Endothelial cell of umbilical vein (primary cell): ENCODE results near the gene HTT. TPM values are rescaled to one million over a fixed set of nuclear protein-coding genes. Genes with fewer than 3 reads are reported as not detected.

Source experiments
- BruUV-seq: library from RNA; stranded (reverse); fragments of 400-500 nt; replicated peaks from 2 replicates; lab custom pipeline; 2021; lab: Mats Ljungman, UMichigan
- CTCF ChIA-PET: fragments of 300-600, 350-600 bp; sonication (Branson Sonifier 250); formaldehyde crosslinking; loops from one replicate; lab custom pipeline; 2021; ENCODE audit warnings: antibody characterized with exemption, inconsistent platforms; lab: Charles Lee
- POLR2A ChIA-PET: fragments of 300-600, 350-600 bp; sonication (Branson Sonifier 250); formaldehyde crosslinking; loops from one replicate; lab custom pipeline; 2021; ENCODE audit warnings: antibody characterized with exemption, inconsistent platforms; lab: Charles Lee
- DNase-seq: peaks from one replicate; pipeline ENCODE4 v3.0.0-alpha.2; 2011; ENCODE audit warnings: low read depth, low spot score
- FAIRE-seq: peaks from 2 replicates; lab custom pipeline; 2011; peaks lifted over from hg19 to GRCh38; lab: Jason Lieb, UNC
- H2AFZ ChIP-seq: 2 replicates; pipeline ENCODE4 v1.6.0; 2012; ENCODE audit warnings: low read depth, low read length, control low read depth, inconsistent platforms
- H3K27ac ChIP-seq: 2 replicates; pipeline ENCODE4 v1.5.1; 2011; ENCODE audit warnings: low read depth, mild to moderate bottlenecking, control low read depth, low read length, moderate library complexity; ENCODE audit not compliant: insufficient read depth
- H3K27me3 ChIP-seq, 2 experiments: 2 replicates each; pipeline versions ENCODE4 v1.6.0 to v1.6.1; 2011; ENCODE audit warnings: low read length in 2 of 2, mixed read lengths in 1 of 2; ENCODE audit not compliant: control insufficient read depth in 2 of 2, insufficient read depth in 2 of 2
- H3K36me3 ChIP-seq, 2 experiments: 2 replicates in 1 of 2; 3 replicates in 1 of 2; pipeline ENCODE4 v1.5.1; 2011; ENCODE audit warnings: low read length in 2 of 2, mild to moderate bottlenecking in 1 of 2, moderate library complexity in 1 of 2; ENCODE audit not compliant: control insufficient read depth in 2 of 2, insufficient read depth in 2 of 2; ENCODE audit errors: extremely low read depth in 1 of 2
- H3K4me1 ChIP-seq: 3 replicates; pipeline ENCODE4 v1.5.1; 2011; ENCODE audit warnings: mild to moderate bottlenecking, low read length; ENCODE audit not compliant: control insufficient read depth, insufficient read depth; ENCODE audit errors: extremely low read depth
- H3K4me2 ChIP-seq: 2 replicates; pipeline ENCODE4 v1.6.1; 2011; ENCODE audit warnings: low read length, control low read depth, mixed read lengths; ENCODE audit not compliant: insufficient read depth
- H3K4me3 ChIP-seq, 3 experiments: fragments of 200-600 bp in 1 of 3; sonication (generic), shearing (Covaris generic) in 1 of 3; replicated peaks in 1 of 3; 2 replicates each; pipeline ENCODE4 v1.5.1; 2011 to 2016; ENCODE audit warnings: control low read depth in 3 of 3, low read length in 3 of 3, mild to moderate bottlenecking in 2 of 3, inconsistent platforms in 1 of 3, low read depth in 1 of 3, moderate library complexity in 1 of 3; ENCODE audit not compliant: insufficient read depth in 1 of 3
- H3K79me2 ChIP-seq: 2 replicates; pipeline ENCODE4 v1.6.0; 2012; ENCODE audit warnings: low read length, inconsistent platforms; ENCODE audit not compliant: control insufficient read depth, insufficient read depth
- H3K9ac ChIP-seq: replicated peaks from 2 replicates; pipeline ENCODE3; 2011; ENCODE audit warnings: low read length, control low read depth; ENCODE audit not compliant: insufficient read depth; ENCODE audit errors: extremely low read depth
- H3K9me1 ChIP-seq: replicated peaks from 3 replicates; pipeline ENCODE4 v1.6.0; 2011; ENCODE audit warnings: mild to moderate bottlenecking, low read length; ENCODE audit not compliant: control insufficient read depth, insufficient read depth; ENCODE audit errors: extremely low read depth
- H3K9me3 ChIP-seq: replicated peaks from 2 replicates; pipeline ENCODE4 v1.5.1; 2012; ENCODE audit warnings: low read length, inconsistent platforms; ENCODE audit not compliant: control insufficient read depth, insufficient read depth
- H4K20me1 ChIP-seq: replicated peaks from 2 replicates; pipeline ENCODE3; 2011; ENCODE audit warnings: mild to moderate bottlenecking, low read length; ENCODE audit not compliant: control insufficient read depth, insufficient read depth; ENCODE audit errors: extremely low read depth
- CTCF ChIP-seq, 2 donors: IDR thresholded peaks; 1 replicate in 1 of 2; 2 replicates in 1 of 2; pipeline ENCODE4 v1.5.1; 2011; ENCODE audit warnings: low read length in 2 of 2, mild to moderate bottlenecking in 2 of 2, moderate library complexity in 2 of 2, control low read depth in 1 of 2, inconsistent platforms in 1 of 2, low read depth in 1 of 2; ENCODE audit not compliant: insufficient read depth in 1 of 2; ENCODE audit errors: extremely low read depth in 1 of 2
- EZH2 ChIP-seq: IDR thresholded peaks from 2 replicates; pipeline ENCODE4 v1.6.1; 2012; ENCODE audit warnings: borderline replicate concordance, low read depth, mild to moderate bottlenecking, moderate library complexity, low read length, inconsistent platforms; ENCODE audit not compliant: severe bottlenecking
- FOS ChIP-seq: IDR thresholded peaks from 2 replicates; pipeline ENCODE4 v1.6.1; 2011; ENCODE audit warnings: mild to moderate bottlenecking, low read length, moderate library complexity, borderline replicate concordance; ENCODE audit not compliant: insufficient read depth
- GATA2 ChIP-seq: IDR thresholded peaks from 2 replicates; pipeline ENCODE4 v1.7.0; 2011; ENCODE audit warnings: low read depth, mild to moderate bottlenecking, moderate library complexity, mixed read lengths, low read length; ENCODE audit not compliant: insufficient read length, insufficient read depth
- JUN ChIP-seq: IDR thresholded peaks from 2 replicates; pipeline ENCODE4 v1.6.1; 2011; ENCODE audit warnings: borderline replicate concordance, low read depth; ENCODE audit not compliant: insufficient read length, insufficient read depth
- MYC ChIP-seq: IDR thresholded peaks from one replicate; pipeline ENCODE4 v1.6.1; 2011; ENCODE audit warnings: mild to moderate bottlenecking, low read depth, low read length
- POLR2A ChIP-seq: IDR thresholded peaks from 2 replicates; pipeline ENCODE4 v1.6.1; 2012; ENCODE audit warnings: low read depth, mild to moderate bottlenecking, control low read depth, low read length
- POLR2AphosphoS5 ChIP-seq: IDR thresholded peaks from 2 replicates; pipeline ENCODE4 v1.6.1; 2012; ENCODE audit warnings: low read depth, mild to moderate bottlenecking, control low read depth, low read length, moderate library complexity; ENCODE audit not compliant: insufficient read depth
- dilution Hi-C: fragments of 300-500 bp; cut with MboI; formaldehyde crosslinking; loops from one replicate; pipeline ENCODE4 v1.15.0; 2019; ENCODE audit warnings: low sequenced_read_pairs; ENCODE audit not compliant: extremely low pct_ligation_motif_present
- intact Hi-C: fragments of 100-400 bp; cut with micrococcal nuclease; formaldehyde crosslinking; loops from one replicate; pipeline ENCODE4 v1.10.0; 2022
- polyA plus RNA-seq, 4 experiments: library from polyadenylated mRNA; depleted of rRNA in 3 of 4; stranded (reverse) in 3 of 4; unstranded in 1 of 4; fragments of >200 nt; gene quantifications; 2 replicates each; pipeline versions ENCODE4 v1.2.1 to v1.2.3, GENCODE V29; 2011 to 2012; ENCODE audit warnings: missing spikeins in 1 of 4
- total RNA-seq: library from RNA; stranded (reverse); gene quantifications from 2 replicates; pipeline ENCODE4 v1.2.3, GENCODE V29; 2021
- TF ChIP-seq, protein P1 (sequence below): IDR thresholded peaks from 2 replicates; pipeline ENCODE4 v1.6.1; 2011; ENCODE audit not compliant: insufficient read depth, insufficient read length

Gene HTT
- total and polyA plus RNA-seq, 2 donors (not counting 3 experiments of a cell fraction or from before 2014, with no cell fraction given), result 15.7 to 61.2 TPM

- no peak overlapping the region for H3K4me2 ChIP-seq
- H3K4me1 ChIP-seq, result no peaks in the 10 kb centered on the region
- H3K79me2 ChIP-seq, result no peaks in the 10 kb centered on the region
- no peak for DNase-seq
- ChIA-PET CTCF (no interaction called here), POLR2A (no interaction called here)
- no peak overlapping the region for H3K27ac ChIP-seq
- H3K4me3 ChIP-seq, result no peak overlapping the region
- FAIRE-seq, result no peak
- BruUV-seq, result no TSS peak
- H2AFZ ChIP-seq, result no peak overlapping the region
- no peaks in the 10 kb centered on the region for H4K20me1 ChIP-seq
- dilution Hi-C loops, result no loop called here
- H3K9ac ChIP-seq, result no peak overlapping the region
- H3K36me3 ChIP-seq, result no peaks in the 10 kb centered on the region
- no peaks in the 10 kb centered on the region for H3K27me3 ChIP-seq
- intact Hi-C loops, result no loop called here
- H3K9me1 ChIP-seq, result no peaks in the 10 kb centered on the region
- TF ChIP-seq EZH2, result no peak
- TF ChIP-seq MYC, result no peak
- no peak for TF ChIP-seq POLR2AphosphoS5
- no peak for TF ChIP-seq JUN
- no peak for TF ChIP-seq POLR2A
- no peak for TF ChIP-seq FOS
- TF ChIP-seq, protein P1, sequence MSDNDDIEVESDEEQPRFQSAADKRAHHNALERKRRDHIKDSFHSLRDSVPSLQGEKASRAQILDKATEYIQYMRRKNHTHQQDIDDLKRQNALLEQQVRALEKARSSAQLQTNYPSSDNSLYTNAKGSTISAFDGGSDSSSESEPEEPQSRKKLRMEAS, result no peak
- no peaks in the 10 kb centered on the region for H3K9me3 ChIP-seq
Measured at GRCh38 chr4:3253808-3254207, 179.3 kb downstream of the HTT start.

DNA sequence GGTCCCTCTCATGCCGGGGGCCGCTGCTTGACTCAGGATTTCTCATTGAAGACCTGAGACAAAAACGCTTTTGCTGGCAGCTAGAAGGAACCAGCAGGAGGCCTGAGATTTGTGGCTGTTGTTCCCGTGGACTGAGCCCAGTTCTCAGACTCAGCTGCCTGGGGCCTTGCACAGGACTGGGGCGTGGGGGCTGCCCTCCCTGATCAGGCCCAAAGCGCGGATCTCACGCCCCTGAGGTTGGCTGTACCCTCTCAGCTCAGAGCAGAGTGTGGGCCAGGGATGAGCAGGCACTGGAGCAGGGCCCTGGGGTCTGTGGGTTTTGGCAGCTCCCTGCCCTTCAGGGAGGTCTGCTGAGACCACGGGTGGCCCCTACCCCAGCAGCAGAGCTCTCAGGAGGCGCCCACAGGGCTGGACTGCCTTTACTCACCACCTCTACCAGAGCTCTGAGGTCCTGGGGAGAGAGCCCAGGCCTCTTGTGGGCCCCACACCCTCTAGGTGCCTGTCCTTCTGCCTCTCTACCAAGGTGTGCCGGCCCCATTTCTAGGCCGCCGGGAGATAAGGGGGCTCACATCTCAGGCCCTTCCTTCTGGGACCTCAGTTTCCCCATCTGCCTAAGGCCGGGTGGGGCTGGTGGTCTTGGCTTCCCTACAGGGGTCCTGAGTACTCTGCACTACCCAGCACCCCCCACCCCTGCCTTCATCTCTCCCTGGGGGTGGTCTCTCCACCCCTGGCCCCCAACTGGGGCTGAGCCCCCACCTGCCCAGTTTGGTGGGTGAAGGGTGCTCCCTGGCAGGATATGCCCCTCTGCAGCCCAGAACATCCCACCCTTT is 180.0 kb downstream of the HTT start:
- Histone ChIP-seq H4K20me1 (no peaks in the 10 kb centered on the region), H3K9me3 (no peaks in the 10 kb centered on the region), H3K9me1 (no peaks in the 10 kb centered on the region), H3K27me3 (peaks cover 0 to 2% of the 10 kb centered on the region in 2 experiments), H3K36me3 (no peaks in the 10 kb centered on the region), H3K27ac (no peak overlapping the region), H3K4me2 (no peak overlapping the region), H3K4me1 (no peaks in the 10 kb centered on the region), H2AFZ (no peak overlapping the region), H3K9ac (no peak overlapping the region), H3K4me3 (no peak overlapping the region), H3K79me2 (no peaks in the 10 kb centered on the region)
- BruUV-seq, result no TSS peak
- no peak for TF ChIP-seq CTCF (IDR thresholded peaks at IDR 0.05; ENCODE audit: extremely low read depth in 1 of 2, insufficient read depth in 1 of 2, low read depth in 1 of 2, low read length in 2 of 2)
- no peak for TF ChIP-seq FOS
- no peak for TF ChIP-seq EZH2
- TF ChIP-seq POLR2AphosphoS5, result no peak
- no peak for TF ChIP-seq GATA2
- no peak for TF ChIP-seq JUN
- TF ChIP-seq POLR2A, result no peak
- no peak for TF ChIP-seq MYC
- TF ChIP-seq, protein P1, result no peak
- FAIRE-seq (no peak), DNase-seq (no peak)
- dilution Hi-C loops (no loop called here), intact Hi-C loops (no loop called here)
- ChIA-PET POLR2A (no interaction called here), CTCF (no interaction called here)
